ENCODE data around the gene AUTS2.

AUTS2 gene

GRCh38 chr7:69957661-69958060 is 359.4 kb downstream of the AUTS2 start:
- H3K36me3 ChIP-seq (ENCODE audit: low read length), result no peaks in the 10 kb centered on the region
- H2AFZ ChIP-seq (ENCODE audit: low read depth, low read length, severe bottlenecking), result no peak overlapping the region
- TF ChIP-seq EZH2phosphoT487 (conservative IDR thresholded peaks at IDR 0.05; ENCODE audit: low read length), result no peak
- no peak for TF ChIP-seq CTCF (IDR thresholded peaks at IDR 0.05; ENCODE audit: insufficient read depth, low read length, poor library complexity, severe bottlenecking)
- no peak overlapping the region for H3K27ac ChIP-seq (ENCODE audit: low read depth, low read length)
- no peaks in the 10 kb centered on the region for H3K9me2 ChIP-seq (replicated peaks; ENCODE audit: insufficient read depth, low read length)
- peaks cover 15% of the 10 kb centered on the region for H3F3A ChIP-seq (ENCODE audit: insufficient read depth)
- peaks cover 5% of the 10 kb centered on the region; the same call in 1 of the 2 replicates for H4K20me1 ChIP-seq (ENCODE audit: low read depth, low read length)
- H3K9ac ChIP-seq (ENCODE audit: low read length), result no peak overlapping the region
- peaks cover 9% of the 10 kb centered on the region; the same call in 1 of the 2 replicates for H3K79me2 ChIP-seq (ENCODE audit: insufficient read depth, low read length)
- H3K27me3 ChIP-seq (ENCODE audit: low read length), result no peaks in the 10 kb centered on the region
- no peaks in the 10 kb centered on the region for H3K9me3 ChIP-seq (ENCODE audit: insufficient read depth, low read length)
- no peak overlapping the region for H3K4me3 ChIP-seq (ENCODE audit: insufficient read depth, low read length, poor library complexity, severe bottlenecking)
- H3K4me2 ChIP-seq (ENCODE audit: low read depth, low read length, poor library complexity, severe bottlenecking), result no peak overlapping the region

GRCh38 chr7:69959789-69960499 is 361.7 kb downstream of the AUTS2 start:
- H3K9ac ChIP-seq (ENCODE audit: low read length), result no peak overlapping the region
- TF ChIP-seq CTCF (IDR thresholded peaks at IDR 0.05; ENCODE audit: insufficient read depth, low read length, poor library complexity, severe bottlenecking), result no peak
- TF ChIP-seq EZH2phosphoT487 (conservative IDR thresholded peaks at IDR 0.05; ENCODE audit: low read length), result no peak
- H3K4me2 ChIP-seq (ENCODE audit: low read depth, low read length, poor library complexity, severe bottlenecking), result no peak overlapping the region
- H4K20me1 ChIP-seq (ENCODE audit: low read depth, low read length), result peaks cover 12% of the 10 kb centered on the region; the same call in 1 of the 2 replicates
- H3K9me2 ChIP-seq (replicated peaks; ENCODE audit: insufficient read depth, low read length), result no peaks in the 10 kb centered on the region
- H3K36me3 ChIP-seq (ENCODE audit: low read length), result no peaks in the 10 kb centered on the region
- H3K27me3 ChIP-seq (ENCODE audit: low read length), result no peaks in the 10 kb centered on the region
- no peaks in the 10 kb centered on the region for H3K9me3 ChIP-seq (ENCODE audit: insufficient read depth, low read length)
- H3F3A ChIP-seq (ENCODE audit: insufficient read depth), result no peaks in the 10 kb centered on the region
- H3K79me2 ChIP-seq (ENCODE audit: insufficient read depth, low read length), result peaks cover 1% of the 10 kb centered on the region; the same call in 1 of the 2 replicates
- no peak overlapping the region for H3K27ac ChIP-seq (ENCODE audit: low read depth, low read length)
- no peak overlapping the region for H2AFZ ChIP-seq (ENCODE audit: low read depth, low read length, severe bottlenecking)
- H3K4me3 ChIP-seq (ENCODE audit: insufficient read depth, low read length, poor library complexity, severe bottlenecking), result no peak overlapping the region

GRCh38 chr7:69961436-69961835 is 363.2 kb downstream of the AUTS2 start:
- no peaks in the 10 kb centered on the region for H3F3A ChIP-seq (ENCODE audit: insufficient read depth)
- no peak overlapping the region for H2AFZ ChIP-seq (ENCODE audit: low read depth, low read length, severe bottlenecking)
- no peaks in the 10 kb centered on the region for H3K27me3 ChIP-seq (ENCODE audit: low read length)
- peaks cover 12% of the 10 kb centered on the region; the same call in 1 of the 2 replicates for H4K20me1 ChIP-seq (ENCODE audit: low read depth, low read length)
- TF ChIP-seq CTCF (IDR thresholded peaks at IDR 0.05; ENCODE audit: insufficient read depth, low read length, poor library complexity, severe bottlenecking), result no peak
- no peak overlapping the region for H3K4me2 ChIP-seq (ENCODE audit: low read depth, low read length, poor library complexity, severe bottlenecking)
- H3K9me2 ChIP-seq (replicated peaks; ENCODE audit: insufficient read depth, low read length), result no peaks in the 10 kb centered on the region
- no peaks in the 10 kb centered on the region for H3K79me2 ChIP-seq (ENCODE audit: insufficient read depth, low read length)
- H3K9me3 ChIP-seq (ENCODE audit: insufficient read depth, low read length), result no peaks in the 10 kb centered on the region
- no peaks in the 10 kb centered on the region for H3K36me3 ChIP-seq (ENCODE audit: low read length)
- no peak overlapping the region for H3K4me3 ChIP-seq (ENCODE audit: insufficient read depth, low read length, poor library complexity, severe bottlenecking)
- H3K9ac ChIP-seq (ENCODE audit: low read length), result no peak overlapping the region
- no peak overlapping the region for H3K27ac ChIP-seq (ENCODE audit: low read depth, low read length)

Measured in SU-DHL-6 (cell line).